Sciatic nerve (tissue), 2 donors: ENCODE data around the gene TUBA4A. TPM values are rescaled to one million over a fixed set of nuclear protein-coding genes. Genes with fewer than 3 reads are reported as not detected.
"Not testable (repeated sequence)": the region's sequence is repeated elsewhere in the genome, so short reads cannot be mapped to it uniquely, and the experiment has no call there.

Experiments
- ATAC-seq: fragments of 200-7000 bp; cut with Tn5 transposase; one replicate; pipeline ENCODE4 v1.9.1; 2020; ENCODE audit warnings: mild to moderate bottlenecking, moderate library complexity
- DNase-seq: peaks from one replicate; pipeline ENCODE4 v3.0.0-alpha.2; 2020; ENCODE audit warnings: low spot score
- intact Hi-C: fragments of 100-400 bp; cut with DNase I; formaldehyde crosslinking; loops from one replicate; pipeline ENCODE4 v1.14.2; 2022
- total RNA-seq: library from RNA; stranded (reverse); fragmentation: NEBNext Ultra II Directional; extraction: Animal tissue kit (Norgen Biotek cat#: 25700); gene quantifications from one replicate; pipeline ENCODE4 v1.2.1, GENCODE V29; 2021
- donor health status: DM: no; HTN: no; CAD: no.
- donor health status: DM: no; HTN: no; CAD: no.

The TUBA4A gene
- total RNA-seq, 1 donor from 2014 or later, result 12.5 TPM

DNA sequence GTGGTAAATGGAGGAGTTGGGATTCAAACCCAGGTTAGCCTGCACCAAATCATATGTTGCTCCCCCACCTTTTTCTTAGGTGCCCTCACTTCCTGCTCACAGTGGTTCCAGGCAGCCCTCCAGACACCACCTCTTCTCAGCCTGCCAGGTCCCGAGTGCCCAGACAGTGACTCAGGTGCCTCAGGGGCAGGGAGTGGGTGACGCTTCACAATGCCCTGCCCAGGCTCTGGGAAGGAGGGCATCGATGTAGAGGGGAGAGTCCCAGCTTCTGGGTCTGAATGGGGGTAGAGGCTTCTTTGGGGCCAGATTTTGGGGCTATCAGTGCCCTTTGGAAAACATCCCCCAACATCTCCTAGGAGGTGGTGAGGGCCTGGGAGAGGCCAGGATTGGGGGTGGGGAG, 20.2 kb upstream of the TUBA4A start:
- DNase-seq (no peak), ATAC-seq (no peak)
- intact Hi-C loops, result no loop called here

DNA sequence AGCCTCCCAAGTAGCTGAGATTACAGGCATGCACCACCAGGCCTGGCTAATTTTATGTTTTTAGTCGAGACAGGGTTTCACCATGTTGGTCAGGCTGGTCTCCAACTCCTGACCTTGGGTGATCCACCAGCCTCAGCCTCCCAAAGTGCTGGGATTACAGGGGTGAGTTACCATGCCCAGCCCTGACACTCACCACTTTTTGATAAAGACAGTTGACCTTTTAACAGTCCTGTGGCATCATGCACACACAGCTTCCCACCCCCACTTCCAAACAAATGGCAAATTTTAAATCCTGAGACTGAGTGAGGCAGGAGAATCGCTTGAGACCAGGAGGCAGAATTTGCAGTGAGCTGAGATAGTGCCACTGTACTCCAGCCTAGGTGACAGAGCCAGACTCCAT, 19.3 kb upstream of the TUBA4A start:
- intact Hi-C loops, result no loop called here
- ATAC-seq, result no peak
- no peak for DNase-seq

DNA sequence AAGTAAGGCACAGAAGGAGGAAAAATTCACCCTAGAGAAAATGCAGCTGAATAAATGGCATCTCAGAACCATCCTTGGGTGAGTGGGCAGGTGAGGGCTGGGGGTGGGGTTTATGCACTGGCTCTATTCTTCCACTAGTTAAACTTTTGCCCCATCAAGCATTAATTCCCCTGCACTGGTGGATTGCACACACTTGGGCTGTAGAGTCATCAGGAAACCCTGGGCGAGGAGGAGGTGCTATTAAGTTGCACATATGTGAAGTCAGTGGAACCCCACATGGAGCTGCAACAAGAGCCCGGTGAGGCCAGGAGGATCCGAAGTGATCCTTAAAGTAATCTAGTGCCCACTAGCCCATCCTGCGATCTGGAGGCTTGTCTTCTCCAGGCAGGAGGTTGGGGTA, 18.6 kb upstream of the TUBA4A start:
- intact Hi-C loops, result no loop called here
- DNase-seq, result no peak
- ATAC-seq, result no peak

DNA sequence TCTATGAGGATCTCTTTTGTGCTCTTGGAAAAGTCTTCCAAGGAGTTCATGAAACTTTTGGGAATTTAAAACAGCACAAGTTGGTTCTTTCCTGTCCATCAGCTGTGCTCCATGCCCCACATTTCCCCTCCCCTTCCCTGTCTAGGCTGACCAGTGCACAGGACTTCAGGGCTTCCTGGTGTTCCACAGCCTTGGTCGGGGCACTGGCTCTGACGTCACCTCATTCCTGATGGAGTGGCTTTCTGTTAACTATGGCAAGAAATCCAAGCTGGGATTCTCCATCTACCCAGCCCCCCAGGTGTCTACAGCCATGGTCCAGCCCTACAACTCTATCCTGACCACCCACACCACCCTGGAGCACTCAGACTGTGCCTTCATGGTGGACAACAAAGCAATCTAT, 17.3 kb upstream of the TUBA4A start:
- intact Hi-C loops, result no loop called here
- DNase-seq, result no peak
- peak; percentile 20 for ATAC-seq

DNA sequence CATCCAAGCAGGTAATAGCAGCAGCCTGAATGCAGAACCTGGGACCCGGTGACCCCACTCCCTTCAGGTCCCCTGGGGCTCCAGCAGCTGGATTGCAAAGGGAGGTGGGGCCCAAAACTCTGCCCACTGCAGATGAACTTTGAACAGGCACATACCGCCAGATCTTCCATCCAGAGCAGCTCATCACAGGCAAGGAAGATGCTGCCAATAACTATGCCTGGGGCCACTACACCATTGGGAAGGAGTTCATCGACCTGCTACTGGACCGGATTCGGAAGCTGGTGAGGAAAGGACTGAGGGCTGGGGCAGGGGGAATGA, 16.3 kb upstream of the TUBA4A start:
- ATAC-seq, result no peak
- DNase-seq, result no peak
- intact Hi-C loops, result no loop called here

GRCh38 chr2:219269362-219270054, 15.8 kb upstream of the TUBA4A start:
- intact Hi-C loops, result no loop called here
- ATAC-seq, result no peak

GRCh38 chr2:219268294-219268693, 14.6 kb upstream of the TUBA4A start:
- intact Hi-C loops, result no loop called here
- no peak for DNase-seq

More at GRCh38 chr2:219269362-219270054, 15.8 kb upstream of the TUBA4A start:
- DNase-seq, result no peak

DNA sequence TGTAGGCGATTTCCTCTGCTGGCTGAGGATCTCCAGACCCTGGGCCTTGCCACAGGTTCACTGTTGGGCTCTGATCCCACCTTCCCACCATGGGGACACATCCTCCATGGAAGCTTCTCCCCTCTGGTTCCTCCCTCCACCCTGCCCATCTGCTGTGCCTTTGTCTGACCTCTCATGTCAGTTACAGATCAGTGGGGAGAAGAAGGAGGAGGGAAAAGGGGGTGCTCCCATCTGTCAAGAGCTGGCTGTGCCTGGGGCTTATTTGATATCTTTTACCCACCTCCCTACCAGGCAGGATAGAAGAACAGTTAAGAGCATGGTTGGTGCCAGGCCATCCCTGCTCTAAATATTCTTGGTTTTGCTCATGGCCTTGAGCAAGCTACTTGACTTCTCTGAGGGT, 13.2 kb upstream of the TUBA4A start:
- intact Hi-C loops, result loop anchor here (1.0 kb wide), 1 partner anchor 22 kb away; the partner anchor contains the start of genes GLB1L and STK16
- ATAC-seq (no peak), DNase-seq (no peak)

More at GRCh38 chr2:219268294-219268693, 14.6 kb upstream of the TUBA4A start:
- ATAC-seq, result no peak

DNA sequence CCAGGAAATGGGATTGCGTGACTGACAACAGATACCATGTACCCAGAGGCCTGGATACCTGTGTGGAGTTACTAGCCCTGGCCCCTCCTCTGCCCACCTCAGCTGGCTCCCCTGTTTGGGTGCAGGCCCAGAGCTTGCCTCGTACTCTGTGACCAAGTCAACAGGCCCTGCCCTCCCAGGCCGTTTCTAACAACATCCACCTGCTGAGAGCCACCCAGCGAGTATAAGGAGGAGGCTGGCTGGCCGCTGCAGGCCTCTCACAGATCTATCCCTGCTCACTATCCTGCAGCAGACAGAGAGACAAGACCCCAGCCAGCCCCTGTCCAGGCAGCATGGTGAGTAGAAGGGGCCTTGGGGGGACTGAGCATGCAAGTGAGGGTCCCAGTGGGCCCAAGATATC, 12.5 kb upstream of the TUBA4A start:
- intact Hi-C loops, result no loop called here
- ATAC-seq (no peak), DNase-seq (no peak)

DNA sequence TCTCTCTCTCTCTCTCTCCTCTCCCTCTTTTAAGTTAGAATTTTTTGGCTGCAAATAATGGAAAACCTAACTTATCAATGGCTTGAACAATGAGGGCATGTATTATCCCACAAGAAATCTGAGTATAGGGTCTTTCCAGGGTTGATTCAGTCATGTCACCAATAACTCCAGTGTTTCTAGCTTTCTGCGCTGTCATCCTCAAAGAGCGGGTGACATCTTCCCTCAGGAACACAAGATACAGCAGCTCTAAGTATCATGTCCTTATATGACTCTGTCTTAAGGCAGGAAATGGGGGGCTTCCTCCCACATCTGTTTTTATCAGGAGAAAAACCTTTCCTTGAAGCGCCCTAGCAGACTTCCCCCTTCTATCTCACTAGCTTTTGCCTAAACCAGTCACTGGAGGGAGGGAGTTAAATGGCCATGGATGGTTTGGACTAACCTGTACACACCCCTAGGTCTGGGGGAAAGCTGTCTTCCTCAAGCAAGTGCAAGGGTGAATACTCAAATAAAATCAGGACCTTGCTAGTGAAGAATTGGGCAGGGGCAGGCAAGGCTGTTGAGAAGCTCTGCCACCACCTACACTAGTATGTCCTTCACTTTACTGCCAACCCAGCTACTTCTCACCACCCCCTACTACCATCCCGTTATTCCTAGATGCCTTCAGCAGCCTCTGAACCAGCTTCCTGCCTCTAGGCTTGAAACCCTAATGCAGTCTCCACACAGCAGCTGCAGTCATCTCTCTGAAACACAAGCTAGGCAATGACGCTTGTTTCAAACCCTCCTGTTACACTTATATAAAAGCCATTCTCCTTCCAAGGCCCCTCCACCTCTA, 7.5 kb upstream of the TUBA4A start:
- no peak for DNase-seq
- ATAC-seq, result no peak
- intact Hi-C loops, result no loop called here

- intact Hi-C loops, DNase-seq, ATAC-seq: not testable (repeated sequence)
Observed at GRCh38 chr2:219258942-219259341, 5.2 kb upstream of the TUBA4A start.

DNA sequence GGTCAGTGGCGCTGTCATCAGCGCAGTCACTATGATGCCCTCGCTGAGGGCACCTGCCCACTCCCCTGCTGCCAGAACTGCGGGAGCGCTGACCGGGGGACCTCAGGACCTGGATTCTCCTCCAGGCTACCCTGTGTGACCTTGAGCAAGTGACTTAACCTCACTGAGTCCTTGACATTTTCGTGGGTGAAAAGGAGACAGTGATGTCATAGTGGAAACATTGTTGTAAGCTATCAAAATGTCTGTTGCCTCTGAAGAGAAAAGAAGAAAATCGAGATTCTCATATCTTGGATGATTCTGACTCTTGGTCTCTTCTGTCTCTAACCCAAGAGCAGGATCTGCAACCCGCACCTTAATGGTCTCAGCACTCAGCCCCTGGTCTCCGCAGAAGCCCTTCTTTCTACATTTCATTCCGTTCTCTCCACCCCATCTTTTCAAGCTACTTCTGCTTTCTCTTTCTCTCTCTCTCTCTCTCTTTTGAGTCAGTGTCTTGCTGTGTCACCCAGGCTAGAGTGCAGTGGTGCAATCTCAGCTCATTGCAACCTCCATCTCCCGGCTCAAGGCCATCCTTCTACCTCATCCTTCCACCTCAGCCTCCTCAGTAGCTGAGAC, 978 bp upstream of the TUBA4A start:
- ATAC-seq (no peak), DNase-seq (no peak)
- intact Hi-C loops, result no loop called here

DNA sequence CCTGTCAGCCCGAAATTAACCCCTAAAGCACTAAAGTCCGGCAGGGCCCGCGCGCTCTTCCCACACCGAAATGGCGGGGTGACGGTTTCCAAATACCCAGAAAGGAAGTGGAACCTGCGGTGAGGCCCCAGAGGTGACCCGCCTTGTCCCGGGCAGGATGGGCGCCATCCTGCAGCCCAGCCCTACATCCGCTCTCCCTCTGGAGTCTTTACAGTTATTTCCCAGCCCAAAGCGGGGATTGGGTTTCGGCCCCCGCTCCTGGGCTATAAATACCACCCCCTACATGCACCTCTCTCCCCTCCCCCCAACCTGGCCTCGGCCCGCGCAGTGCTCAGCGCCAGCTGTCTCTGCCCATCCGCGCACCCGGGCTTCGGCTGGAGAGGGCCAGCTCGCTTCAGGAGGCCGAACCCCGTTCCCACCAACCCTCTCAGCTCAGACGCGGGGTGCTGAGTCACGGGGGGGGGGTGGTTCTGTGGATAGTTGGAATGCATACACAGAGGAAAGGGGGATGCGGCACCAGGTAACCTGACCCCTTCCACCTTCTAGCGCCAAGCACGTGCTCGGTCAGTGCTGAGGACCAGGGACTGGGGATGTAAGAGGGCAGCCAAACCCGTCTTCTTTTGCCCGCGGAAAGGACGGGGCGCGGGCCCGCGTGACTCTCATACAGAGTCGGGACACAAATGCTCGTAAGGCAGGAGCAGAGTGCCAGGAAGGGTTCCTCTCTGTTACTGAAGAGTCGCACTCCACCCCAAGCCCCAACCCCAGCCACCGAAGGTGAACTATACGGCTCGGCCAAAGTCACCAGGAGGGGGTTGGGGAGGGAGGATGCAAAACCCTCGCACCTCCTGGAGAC, 592 bp downstream of the TUBA4A start, which contains the start of gene TUBA4B:
TUBA4B (plus strand) TSS at position 344 of the 853 bp plus-strand sequence; CDS start at position 509, 165 bp downstream.
- peak; percentile 43 for ATAC-seq
- DNase-seq, result peak; percentile 63
- intact Hi-C loops, result no loop called here

DNA sequence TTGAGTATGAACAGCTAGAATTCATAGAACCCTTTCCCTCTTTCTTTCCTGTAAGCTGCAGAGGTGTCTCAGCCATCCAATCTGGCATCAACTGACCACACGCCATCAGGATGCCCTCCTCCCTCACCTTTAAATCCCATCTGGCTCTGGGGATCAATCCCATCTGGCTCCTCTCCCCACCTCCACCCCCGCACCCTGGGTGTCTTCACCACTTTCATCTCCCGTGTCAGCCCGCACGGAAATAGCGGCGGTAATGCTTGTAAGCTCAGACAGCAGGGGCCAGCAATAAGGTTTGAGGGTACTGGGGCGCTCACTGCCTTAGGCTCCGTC, 1.2 kb downstream of the TUBA4A start:
- no peak for ATAC-seq
- intact Hi-C loops, result no loop called here
- DNase-seq, result no peak

DNA sequence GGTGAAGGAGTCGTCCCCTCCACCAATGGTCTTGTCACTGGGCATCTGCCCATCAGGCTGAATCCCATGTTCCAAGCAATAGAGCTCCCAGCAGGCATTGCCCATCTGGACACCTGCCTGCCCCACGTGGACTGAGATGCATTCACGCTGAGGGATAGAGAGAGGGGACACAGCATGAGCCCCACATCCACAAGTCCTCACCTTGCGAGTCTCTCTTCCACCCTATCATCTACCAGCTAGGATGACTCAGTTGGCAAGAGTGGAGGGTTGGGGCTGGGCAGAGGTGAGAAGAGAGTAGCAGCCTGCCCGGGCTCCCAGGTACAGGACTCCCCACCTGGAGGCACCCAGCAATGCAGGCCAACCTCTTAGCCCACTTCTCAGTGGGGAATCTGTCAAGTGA, 1.6 kb downstream of the TUBA4A start:
- intact Hi-C loops, result no loop called here
- DNase-seq, result no peak
- ATAC-seq, result no peak

- no peak for DNase-seq
- intact Hi-C loops, result no loop called here
- no peak for ATAC-seq
Observed at GRCh38 chr2:219251656-219252055, 2.1 kb downstream of the TUBA4A start.

GRCh38 chr2:219250049-219250781, 3.5 kb downstream of the TUBA4A start:
- ATAC-seq, result no peak
- intact Hi-C loops, result no loop called here
- no peak for DNase-seq

DNA sequence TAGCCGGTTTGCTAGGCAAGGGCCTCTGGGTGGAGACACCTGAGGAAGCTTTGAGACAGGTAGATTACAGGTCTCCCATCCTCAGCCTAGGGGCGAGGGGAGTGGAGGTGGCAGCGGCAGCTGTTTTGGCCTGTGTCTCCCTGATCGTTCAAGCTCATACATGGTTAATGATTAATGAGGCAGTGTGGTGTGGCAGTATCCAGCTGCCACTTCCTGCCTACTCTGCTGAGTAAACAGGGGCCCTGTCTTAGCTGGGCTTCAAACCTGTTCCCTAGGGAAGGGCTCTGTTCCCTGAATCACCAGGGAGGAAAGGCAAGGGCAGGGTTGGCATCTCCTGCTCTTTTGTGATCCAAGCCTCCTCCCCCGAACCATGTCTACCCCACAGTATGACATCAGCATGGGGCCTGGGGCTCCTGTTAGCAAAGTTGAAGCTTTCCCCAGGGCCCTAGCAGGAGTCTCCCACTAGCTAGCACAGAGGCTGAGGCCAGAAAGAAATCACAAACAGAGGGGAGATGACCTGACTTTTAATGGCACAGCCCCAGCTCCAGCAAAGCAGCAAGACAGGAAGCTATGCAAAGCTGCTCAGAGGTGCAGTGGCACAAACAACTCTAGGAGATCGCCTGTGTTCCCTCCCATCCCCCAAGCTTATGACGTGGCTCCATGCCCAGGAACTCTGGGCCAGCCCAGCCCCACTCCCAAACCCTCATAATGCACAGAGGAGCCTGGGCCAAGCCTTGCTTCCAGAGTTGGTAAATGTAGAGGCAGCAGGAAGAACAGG, 4.3 kb downstream of the TUBA4A start:
- ATAC-seq, result peak; percentile 10
- intact Hi-C loops, result loop anchor here (10.0 kb wide), 1 partner anchor 1175 kb away; no protein-coding TSS in a partner anchor
- peak; percentile 80 for DNase-seq
